H1 (cell line): ENCODE measurements around the gene TFAP2C. TPM values are rescaled to one million over a fixed set of nuclear protein-coding genes. Genes with fewer than 3 reads are reported as not detected.

Experiments
- CTCF ChIA-PET: fragments of 300-600 bp; sonication (Branson Sonifier 250); formaldehyde crosslinking; loops from one replicate; lab custom pipeline; 2021; ENCODE audit not compliant: partially characterized antibody; lab: Charles Lee
- POLR2A ChIA-PET: fragments of 300-600 bp; sonication (Branson Sonifier 250); formaldehyde crosslinking; loops from one replicate; lab custom pipeline; 2021; ENCODE audit warnings: inconsistent platforms; ENCODE audit not compliant: partially characterized antibody; lab: Charles Lee
- DNase-seq, 2 experiments: peaks; one replicate each; pipeline versions ENCODE4 v3.0.0 to v3.0.0-alpha.2; 2010 to 2022; ENCODE audit warnings: low spot score in 2 of 2, low read depth in 1 of 2, mixed read lengths in 1 of 2
- FAIRE-seq: peaks from 2 replicates; lab custom pipeline; 2011; peaks lifted over from hg19 to GRCh38; lab: Jason Lieb, UNC
- H2AFZ ChIP-seq: 2 replicates; pipeline ENCODE4 v1.8.1; 2012; ENCODE audit warnings: low read length, inconsistent platforms
- H2AK5ac ChIP-seq: 2 replicates; pipeline ENCODE4 v1.6.1; 2013; ENCODE audit warnings: low read depth, low read length
- H2BK120ac ChIP-seq: replicated peaks from 2 replicates; pipeline ENCODE3; 2013; ENCODE audit warnings: low read depth, low read length, inconsistent platforms
- H2BK12ac ChIP-seq: 2 replicates; pipeline ENCODE4 v1.6.1; 2013; ENCODE audit warnings: low read depth, low read length
- H2BK15ac ChIP-seq: 2 replicates; pipeline ENCODE4 v1.6.1; 2013; ENCODE audit warnings: low read length
- H2BK20ac ChIP-seq: 2 replicates; pipeline ENCODE4 v1.6.1; 2013; ENCODE audit warnings: low read length
- H2BK5ac ChIP-seq: 2 replicates; pipeline ENCODE4 v1.6.1; 2013; ENCODE audit warnings: low read depth, low read length
- H3K14ac ChIP-seq: 2 replicates; pipeline ENCODE4 v1.6.1; 2013; ENCODE audit warnings: inconsistent platforms; ENCODE audit not compliant: insufficient read length
- H3K18ac ChIP-seq: 2 replicates; pipeline ENCODE4 v1.6.1; 2013; ENCODE audit warnings: low read length; ENCODE audit errors: extremely low read depth
- H3K23ac ChIP-seq: 2 replicates; pipeline ENCODE4 v1.6.1; 2013; ENCODE audit warnings: inconsistent platforms; ENCODE audit not compliant: insufficient read length
- H3K23me2 ChIP-seq: 2 replicates; pipeline ENCODE4 v1.6.1; 2013; ENCODE audit warnings: low read depth, low read length
- H3K27ac ChIP-seq: 2 replicates; pipeline ENCODE4 v1.6.1; 2011; ENCODE audit warnings: low read depth, low read length, inconsistent platforms
- H3K27me3 ChIP-seq, 4 experiments: replicated peaks in 1 of 4; 1 replicate in 1 of 4; 2 replicates in 3 of 4; pipeline versions ENCODE4 v1.6.1 to v1.8.1; 2011 to 2013; ENCODE audit warnings: low read length in 3 of 4, mild to moderate bottlenecking in 3 of 4, inconsistent platforms in 2 of 4, mixed read lengths in 2 of 4, moderate library complexity in 1 of 4; ENCODE audit not compliant: control insufficient read depth in 3 of 4, insufficient read depth in 3 of 4; ENCODE audit errors: extremely low read depth in 1 of 4
- H3K36me3 ChIP-seq, 4 experiments: 2 replicates each; pipeline versions ENCODE4 v1.6.1 to v1.8.1; 2011 to 2013; ENCODE audit warnings: mild to moderate bottlenecking in 4 of 4, low read length in 3 of 4, moderate library complexity in 2 of 4, control low read depth in 1 of 4, inconsistent platforms in 1 of 4; ENCODE audit not compliant: insufficient read depth in 4 of 4, control insufficient read depth in 2 of 4
- H3K4ac ChIP-seq: replicated peaks from 2 replicates; pipeline ENCODE3; 2013; ENCODE audit warnings: low read length, low read depth, mixed read lengths, inconsistent platforms; ENCODE audit not compliant: insufficient read length
- H3K4me1 ChIP-seq, 4 experiments: replicated peaks in 1 of 4; 1 replicate in 1 of 4; 2 replicates in 3 of 4; pipeline versions ENCODE4 v1.6.1 to v1.8.1; 2011 to 2013; ENCODE audit warnings: low read length in 3 of 4, inconsistent platforms in 2 of 4, mixed read lengths in 1 of 4; ENCODE audit not compliant: insufficient read depth in 4 of 4, control insufficient read depth in 3 of 4
- H3K4me2 ChIP-seq, 2 experiments: 2 replicates each; pipeline versions ENCODE4 v1.6.1 to v1.8.1; 2011 to 2013; ENCODE audit warnings: low read depth in 2 of 2, low read length in 2 of 2, control low read depth in 1 of 2, inconsistent platforms in 1 of 2, mild to moderate bottlenecking in 1 of 2; ENCODE audit not compliant: insufficient read depth in 1 of 2
- H3K4me3 ChIP-seq, 4 experiments: fragments of 200-600, 300-600 bp in 1 of 4; sonication (generic), shearing (Covaris generic), sonication (Bioruptor Twin) in 1 of 4; 2 replicates each; pipeline versions ENCODE4 v1.5.1 to v1.8.1; 2011 to 2016; ENCODE audit warnings: low read length in 4 of 4, low read depth in 3 of 4, control low read depth in 2 of 4, inconsistent platforms in 2 of 4, mild to moderate bottlenecking in 2 of 4, mixed read lengths in 1 of 4, moderate library complexity in 1 of 4; ENCODE audit not compliant: insufficient read depth in 2 of 4; ENCODE audit errors: extremely low read depth in 1 of 4
- H3K56ac ChIP-seq: replicated peaks from 2 replicates; pipeline ENCODE3; 2013; ENCODE audit warnings: low read depth, mild to moderate bottlenecking, mixed read lengths, low read length, inconsistent platforms; ENCODE audit not compliant: insufficient read length
- H3K79me1 ChIP-seq: 2 replicates; pipeline ENCODE4 v1.6.1; 2013; ENCODE audit warnings: low read depth, low read length, control low read depth
- H3K79me2 ChIP-seq, 2 experiments: 2 replicates each; pipeline versions ENCODE4 v1.6.1 to v1.8.1; 2012 to 2013; ENCODE audit warnings: low read length in 2 of 2, mild to moderate bottlenecking in 2 of 2, inconsistent platforms in 1 of 2; ENCODE audit not compliant: insufficient read depth in 2 of 2, control insufficient read depth in 1 of 2
- H3K9ac ChIP-seq, 4 experiments: replicated peaks in 1 of 4; 1 replicate in 1 of 4; 2 replicates in 3 of 4; pipeline versions ENCODE4 v1.6.1 to v1.8.1; 2011 to 2013; ENCODE audit warnings: low read depth in 3 of 4, low read length in 3 of 4, control low read depth in 2 of 4, mild to moderate bottlenecking in 2 of 4, moderate library complexity in 2 of 4, inconsistent platforms in 1 of 4; ENCODE audit errors: extremely low read depth in 1 of 4
- H3K9me3 ChIP-seq, 2 experiments: 2 replicates each; pipeline versions ENCODE4 v1.6.1 to v1.8.1; 2012 to 2013; ENCODE audit warnings: mild to moderate bottlenecking in 2 of 2, moderate library complexity in 2 of 2, control low read depth in 1 of 2, inconsistent platforms in 1 of 2, low read depth in 1 of 2, low read length in 1 of 2, mixed read lengths in 1 of 2; ENCODE audit not compliant: insufficient read depth in 2 of 2
- H4K20me1 ChIP-seq, 2 experiments: replicated peaks in 1 of 2; 2 replicates each; pipeline versions ENCODE3 to v1.8.1; 2011 to 2013; ENCODE audit warnings: inconsistent platforms in 2 of 2, low read length in 2 of 2, mild to moderate bottlenecking in 1 of 2; ENCODE audit not compliant: insufficient read depth in 2 of 2, control insufficient read depth in 1 of 2
- H4K5ac ChIP-seq: 2 replicates; pipeline ENCODE4 v1.6.1; 2013; ENCODE audit warnings: low read length, low read depth, mixed read lengths, inconsistent platforms; ENCODE audit not compliant: insufficient read length
- H4K8ac ChIP-seq: 2 replicates; pipeline ENCODE4 v1.8.0; 2013; ENCODE audit warnings: mild to moderate bottlenecking, moderate library complexity, low read length, inconsistent platforms; ENCODE audit not compliant: insufficient read depth; ENCODE audit errors: extremely low read depth
- H4K91ac ChIP-seq: replicated peaks from 2 replicates; pipeline ENCODE3; 2013; ENCODE audit warnings: low read length, mixed read lengths, inconsistent platforms; ENCODE audit not compliant: insufficient read length
- ATF2 ChIP-seq: IDR thresholded peaks from 2 replicates; pipeline ENCODE4 v1.6.1; 2012; ENCODE audit warnings: low read length, inconsistent platforms
- BCL11A ChIP-seq, 2 experiments: IDR thresholded peaks; one replicate each; pipeline ENCODE4 v1.6.1; 2011; ENCODE audit warnings: low read depth in 2 of 2, low read length in 2 of 2, mild to moderate bottlenecking in 2 of 2
- CBX8 ChIP-seq: fragments of 300-800, 300-1000 bp; sonication (generic); IDR thresholded peaks from 2 replicates; pipeline ENCODE4 v1.7.1; 2016; ENCODE audit warnings: low read depth, low read length, borderline replicate concordance
- CTBP2 ChIP-seq: IDR thresholded peaks from 2 replicates; pipeline ENCODE4 v1.7.0; 2011; ENCODE audit warnings: borderline replicate concordance, mild to moderate bottlenecking, moderate library complexity, mixed read lengths, low read length; ENCODE audit not compliant: insufficient read depth, insufficient read length
- CTCF ChIP-seq, 3 experiments: IDR thresholded peaks; 1 replicate in 2 of 3; 2 replicates in 1 of 3; pipeline versions ENCODE4 v1.5.1 to v1.6.1; 2011; ENCODE audit warnings: low read length in 3 of 3, mild to moderate bottlenecking in 3 of 3, inconsistent platforms in 2 of 3, low read depth in 1 of 3, moderate library complexity in 1 of 3; ENCODE audit not compliant: insufficient read depth in 1 of 3; ENCODE audit errors: control extremely low read depth in 1 of 3
- MAX ChIP-seq: IDR thresholded peaks from 2 replicates; pipeline ENCODE4 v1.6.1; 2012; ENCODE audit warnings: inconsistent platforms
- POLR2A ChIP-seq, 2 experiments: IDR thresholded peaks; 1 replicate in 1 of 2; 2 replicates in 1 of 2; pipeline ENCODE4 v1.6.1; 2011; ENCODE audit warnings: low read depth in 2 of 2, low read length in 2 of 2, mild to moderate bottlenecking in 2 of 2; ENCODE audit errors: control extremely low read depth in 1 of 2
- POLR2AphosphoS5 ChIP-seq: IDR thresholded peaks from 2 replicates; pipeline ENCODE4 v1.6.1; 2011; ENCODE audit warnings: low read depth, low read length
- SRF ChIP-seq: IDR thresholded peaks from 2 replicates; pipeline ENCODE4 v1.6.1; 2011; ENCODE audit warnings: mild to moderate bottlenecking, low read depth, low read length, moderate library complexity
- WGBS, 2 experiments: shearing (Covaris generic) in 1 of 2; methylation state at CpG; one replicate each; pipeline versions ENCODE4 v1.1.6 to v1.1.7; 2013 to 2015; ENCODE audit warnings: low lambda C conversion rate in 2 of 2, mixed read lengths in 2 of 2, inconsistent platforms in 1 of 2, low coverage in 1 of 2, missing lambda C conversion rate in 1 of 2; ENCODE audit not compliant: insufficient replicate concordance in 2 of 2, insufficient coverage in 1 of 2, insufficient read length in 1 of 2; ENCODE audit errors: extremely low coverage in 1 of 2, missing lambda C conversion rate in 1 of 2; 5-methylcytosine and 5-hydroxymethylcytosine counted together
- polyA plus RNA-seq, 7 experiments: library from polyadenylated mRNA; depleted of rRNA in 3 of 7; stranded (reverse) in 5 of 7; unstranded in 2 of 7; fragments of >200 nt in 5 of 7; fragments of 200-250 nt in 2 of 7; gene quantifications; 1 replicate in 5 of 7; 2 replicates in 1 of 7; 4 replicates in 1 of 7; pipeline versions ENCODE4 v1.2.1 to v1.2.3, GENCODE V29; 2011 to 2013; ENCODE audit warnings: missing spikeins in 2 of 7, mixed read lengths in 2 of 7
- total RNA-seq: library from RNA; stranded (reverse); fragmentation: NEBNext Ultra II Directional; extraction: Animal tissue kit (Norgen Biotek cat#: 25700); gene quantifications from 2 replicates; pipeline ENCODE4 v1.2.1, GENCODE V29; 2021

Gene TFAP2C
- total and polyA plus RNA-seq, 2 of the 8 experiments (the other 6 are each of a cell fraction or from before 2014, with no cell fraction given), result 1.7 to 5.8 TPM

GRCh38 chr20:56673450-56673849 is 44.3 kb downstream of the TFAP2C start:
- no peak overlapping the region for H3K9ac ChIP-seq
- CTCF ChIA-PET, result no interaction called here
- H2BK5ac ChIP-seq, result peak overlapping the region; percentile 20; the same call in 1 of the 2 replicates
- H4K91ac ChIP-seq, result no peak overlapping the region
- POLR2A ChIA-PET, result interaction anchor here (1.0 kb wide), 1 partner anchor 63 kb away, joined by 3 read pairs; no protein-coding TSS in a partner anchor
- H3K36me3 ChIP-seq, result no peaks in the 10 kb centered on the region
- H2AK5ac ChIP-seq, result no peak overlapping the region
- peak overlapping the region; percentile 48; the same call in 1 of the 2 replicates for H2BK20ac ChIP-seq
- no peaks in the 10 kb centered on the region for H3K79me1 ChIP-seq
- H4K8ac ChIP-seq, result no peak overlapping the region
- no peaks in the 10 kb centered on the region for H3K79me2 ChIP-seq
- H3K23ac ChIP-seq, result no peak overlapping the region
- peak overlapping the region; percentile 20 for H4K5ac ChIP-seq
- no peak overlapping the region for H3K27ac ChIP-seq
- H3K23me2 ChIP-seq, result no peaks in the 10 kb centered on the region
- H3K27me3 ChIP-seq, result no peaks in the 10 kb centered on the region; a peak in 1 of 7 replicates
- peak overlapping the region; percentile 51; the same call in 1 of the 2 replicates for H3K18ac ChIP-seq
- H3K4ac ChIP-seq, result no peak overlapping the region
- H3K4me1 ChIP-seq, result peaks cover 0 to 13% (median 4%) of the 10 kb centered on the region in 4 experiments; a peak in 4 of 7 replicates
- H3K9me3 ChIP-seq, result no peaks in the 10 kb centered on the region
- H3K56ac ChIP-seq, result no peak overlapping the region
- DNase-seq (no peak), FAIRE-seq (no peak)
- H3K4me3 ChIP-seq, result no peak overlapping the region
- no peak overlapping the region for H2BK120ac ChIP-seq
- no peak for TF ChIP-seq CTCF (IDR thresholded peaks at IDR 0.05; ENCODE audit: control extremely low read depth in 1 of 3, insufficient read depth in 1 of 3, low read depth in 1 of 3, low read length in 3 of 3)
- no peak for TF ChIP-seq POLR2AphosphoS5
- TF ChIP-seq CTBP2, result no peak
- no peak for TF ChIP-seq MAX
- no peak for TF ChIP-seq POLR2A (IDR thresholded peaks at IDR 0.05; ENCODE audit: control extremely low read depth in 1 of 2, low read depth in 2 of 2, low read length in 2 of 2)
- TF ChIP-seq BCL11A (IDR thresholded peaks at IDR 0.05; ENCODE audit: low read depth in 2 of 2, low read length in 2 of 2), result no peak
- TF ChIP-seq CBX8, result no peak
- no peak for TF ChIP-seq ATF2
- TF ChIP-seq SRF, result no peak
- H2BK12ac ChIP-seq, result peak overlapping the region; percentile 23; the same call in 1 of the 2 replicates
- H2AFZ ChIP-seq, result 0 out of 2 replicates have a peak overlapping the region, but pooled peaks have one; percentile 60
- H3K4me2 ChIP-seq, result no peak overlapping the region
- H3K14ac ChIP-seq, result no peak overlapping the region
- no peaks in the 10 kb centered on the region for H4K20me1 ChIP-seq
- H2BK15ac ChIP-seq, result 0 out of 2 replicates have a peak overlapping the region, but pooled peaks have one; percentile 53
- WGBS, 2 experiments, result 100% methylated on average over 4 of the region's 5 CpGs; no CpG with 5 or more reads in 1 of the 2 experiments
